ENCODE results near the gene PTPRE.

GRCh38 chr10:128068398-128069285 lies 161.7 kb downstream of the PTPRE start:
- TF ChIP-seq CTCF (IDR thresholded peaks at IDR 0.05) (no peak), YY1 (IDR thresholded peaks at IDR 0.05; ENCODE audit: low read depth) (no peak), ELF1 (IDR thresholded peaks at IDR 0.05) (no peak), POLR2AphosphoS5 (IDR thresholded peaks at IDR 0.05; ENCODE audit: low read depth, low read length) (no peak)
